OCI-LY7 (cell line): ENCODE data around the gene DNAL1.

Experiments used
- EZH2phosphoT487 ChIP-seq: fragments of 200-600 bp; sonication (generic); IDR thresholded peaks from 2 replicates; pipeline ENCODE4 v1.6.1; 2018; ENCODE audit warnings: low read depth, borderline replicate concordance, mild to moderate bottlenecking, mixed run types, antibody characterized with exemption, low read length, moderate library complexity, mixed read lengths
- TF ChIP-seq, protein P1 (sequence below): fragments of 200-600 bp; sonication (generic); conservative IDR thresholded peaks from 2 replicates; pipeline ENCODE4 v1.5.1; 2014; ENCODE audit warnings: mild to moderate bottlenecking, antibody characterized with exemption, low read length, moderate library complexity, mixed read lengths

DNA sequence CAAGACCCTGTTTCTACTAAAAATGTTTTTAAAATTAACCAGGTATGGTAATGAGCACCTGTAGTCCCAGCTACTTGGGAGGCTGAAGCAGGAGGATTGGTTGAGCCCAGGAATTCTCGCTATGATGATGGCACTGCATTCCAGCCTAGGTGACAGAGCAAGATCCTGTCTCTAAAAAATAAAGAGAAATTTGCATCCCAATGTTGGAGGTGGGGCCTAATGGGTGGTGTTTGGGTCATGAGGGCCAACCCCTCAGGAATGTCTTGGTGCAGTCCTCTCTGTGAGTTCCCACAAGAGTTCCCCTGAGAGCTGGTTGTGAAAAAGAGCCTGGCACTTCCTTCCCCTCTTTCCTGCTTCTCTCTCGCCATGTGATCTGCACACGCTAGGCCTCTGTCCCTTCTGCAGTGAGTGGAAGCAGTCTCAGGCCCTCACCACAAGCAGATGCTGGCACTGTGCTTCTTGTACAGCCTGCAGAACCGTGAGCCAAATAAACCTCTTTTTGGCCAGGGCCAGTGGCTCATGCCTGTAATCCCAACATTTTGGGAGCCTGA lies 21.2 kb upstream of the DNAL1 start:
- TF ChIP-seq, protein P1, sequence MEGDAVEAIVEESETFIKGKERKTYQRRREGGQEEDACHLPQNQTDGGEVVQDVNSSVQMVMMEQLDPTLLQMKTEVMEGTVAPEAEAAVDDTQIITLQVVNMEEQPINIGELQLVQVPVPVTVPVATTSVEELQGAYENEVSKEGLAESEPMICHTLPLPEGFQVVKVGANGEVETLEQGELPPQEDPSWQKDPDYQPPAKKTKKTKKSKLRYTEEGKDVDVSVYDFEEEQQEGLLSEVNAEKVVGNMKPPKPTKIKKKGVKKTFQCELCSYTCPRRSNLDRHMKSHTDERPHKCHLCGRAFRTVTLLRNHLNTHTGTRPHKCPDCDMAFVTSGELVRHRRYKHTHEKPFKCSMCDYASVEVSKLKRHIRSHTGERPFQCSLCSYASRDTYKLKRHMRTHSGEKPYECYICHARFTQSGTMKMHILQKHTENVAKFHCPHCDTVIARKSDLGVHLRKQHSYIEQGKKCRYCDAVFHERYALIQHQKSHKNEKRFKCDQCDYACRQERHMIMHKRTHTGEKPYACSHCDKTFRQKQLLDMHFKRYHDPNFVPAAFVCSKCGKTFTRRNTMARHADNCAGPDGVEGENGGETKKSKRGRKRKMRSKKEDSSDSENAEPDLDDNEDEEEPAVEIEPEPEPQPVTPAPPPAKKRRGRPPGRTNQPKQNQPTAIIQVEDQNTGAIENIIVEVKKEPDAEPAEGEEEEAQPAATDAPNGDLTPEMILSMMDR, result no peak
- TF ChIP-seq EZH2phosphoT487, result no peak
